H1 (cell line): ENCODE data around the gene SPOCK1. TPM values are rescaled to one million over a fixed set of nuclear protein-coding genes. Genes with fewer than 3 reads are reported as not detected.

Experiments
- CTCF ChIA-PET: fragments of 300-600 bp; sonication (Branson Sonifier 250); formaldehyde crosslinking; loops from one replicate; lab custom pipeline; 2021; ENCODE audit not compliant: partially characterized antibody; lab: Charles Lee
- POLR2A ChIA-PET: fragments of 300-600 bp; sonication (Branson Sonifier 250); formaldehyde crosslinking; loops from one replicate; lab custom pipeline; 2021; ENCODE audit warnings: inconsistent platforms; ENCODE audit not compliant: partially characterized antibody; lab: Charles Lee
- DNase-seq, 2 experiments: peaks; one replicate each; pipeline versions ENCODE4 v3.0.0 to v3.0.0-alpha.2; 2010 to 2022; ENCODE audit warnings: low spot score in 2 of 2, low read depth in 1 of 2, mixed read lengths in 1 of 2
- FAIRE-seq: peaks from 2 replicates; lab custom pipeline; 2011; peaks lifted over from hg19 to GRCh38; lab: Jason Lieb, UNC
- H2AFZ ChIP-seq: 2 replicates; pipeline ENCODE4 v1.8.1; 2012; ENCODE audit warnings: low read length, inconsistent platforms
- H2AK5ac ChIP-seq: 2 replicates; pipeline ENCODE4 v1.6.1; 2013; ENCODE audit warnings: low read depth, low read length
- H2BK120ac ChIP-seq: replicated peaks from 2 replicates; pipeline ENCODE3; 2013; ENCODE audit warnings: low read depth, low read length, inconsistent platforms
- H2BK12ac ChIP-seq: 2 replicates; pipeline ENCODE4 v1.6.1; 2013; ENCODE audit warnings: low read depth, low read length
- H2BK15ac ChIP-seq: 2 replicates; pipeline ENCODE4 v1.6.1; 2013; ENCODE audit warnings: low read length
- H2BK20ac ChIP-seq: 2 replicates; pipeline ENCODE4 v1.6.1; 2013; ENCODE audit warnings: low read length
- H2BK5ac ChIP-seq: 2 replicates; pipeline ENCODE4 v1.6.1; 2013; ENCODE audit warnings: low read depth, low read length
- H3K14ac ChIP-seq: 2 replicates; pipeline ENCODE4 v1.6.1; 2013; ENCODE audit warnings: inconsistent platforms; ENCODE audit not compliant: insufficient read length
- H3K18ac ChIP-seq: 2 replicates; pipeline ENCODE4 v1.6.1; 2013; ENCODE audit warnings: low read length; ENCODE audit errors: extremely low read depth
- H3K23ac ChIP-seq: 2 replicates; pipeline ENCODE4 v1.6.1; 2013; ENCODE audit warnings: inconsistent platforms; ENCODE audit not compliant: insufficient read length
- H3K23me2 ChIP-seq: 2 replicates; pipeline ENCODE4 v1.6.1; 2013; ENCODE audit warnings: low read depth, low read length
- H3K27ac ChIP-seq: 2 replicates; pipeline ENCODE4 v1.6.1; 2011; ENCODE audit warnings: low read depth, low read length, inconsistent platforms
- H3K27me3 ChIP-seq, 4 experiments: replicated peaks in 1 of 4; 1 replicate in 1 of 4; 2 replicates in 3 of 4; pipeline versions ENCODE4 v1.6.1 to v1.8.1; 2011 to 2013; ENCODE audit warnings: low read length in 3 of 4, mild to moderate bottlenecking in 3 of 4, inconsistent platforms in 2 of 4, mixed read lengths in 2 of 4, moderate library complexity in 1 of 4; ENCODE audit not compliant: control insufficient read depth in 3 of 4, insufficient read depth in 3 of 4; ENCODE audit errors: extremely low read depth in 1 of 4
- H3K36me3 ChIP-seq, 4 experiments: 2 replicates each; pipeline versions ENCODE4 v1.6.1 to v1.8.1; 2011 to 2013; ENCODE audit warnings: mild to moderate bottlenecking in 4 of 4, low read length in 3 of 4, moderate library complexity in 2 of 4, control low read depth in 1 of 4, inconsistent platforms in 1 of 4; ENCODE audit not compliant: insufficient read depth in 4 of 4, control insufficient read depth in 2 of 4
- H3K4ac ChIP-seq: replicated peaks from 2 replicates; pipeline ENCODE3; 2013; ENCODE audit warnings: low read length, low read depth, mixed read lengths, inconsistent platforms; ENCODE audit not compliant: insufficient read length
- H3K4me1 ChIP-seq, 4 experiments: replicated peaks in 1 of 4; 1 replicate in 1 of 4; 2 replicates in 3 of 4; pipeline versions ENCODE4 v1.6.1 to v1.8.1; 2011 to 2013; ENCODE audit warnings: low read length in 3 of 4, inconsistent platforms in 2 of 4, mixed read lengths in 1 of 4; ENCODE audit not compliant: insufficient read depth in 4 of 4, control insufficient read depth in 3 of 4
- H3K4me2 ChIP-seq, 2 experiments: 2 replicates each; pipeline versions ENCODE4 v1.6.1 to v1.8.1; 2011 to 2013; ENCODE audit warnings: low read depth in 2 of 2, low read length in 2 of 2, control low read depth in 1 of 2, inconsistent platforms in 1 of 2, mild to moderate bottlenecking in 1 of 2; ENCODE audit not compliant: insufficient read depth in 1 of 2
- H3K4me3 ChIP-seq, 4 experiments: fragments of 200-600, 300-600 bp in 1 of 4; sonication (generic), shearing (Covaris generic), sonication (Bioruptor Twin) in 1 of 4; 2 replicates each; pipeline versions ENCODE4 v1.5.1 to v1.8.1; 2011 to 2016; ENCODE audit warnings: low read length in 4 of 4, low read depth in 3 of 4, control low read depth in 2 of 4, inconsistent platforms in 2 of 4, mild to moderate bottlenecking in 2 of 4, mixed read lengths in 1 of 4, moderate library complexity in 1 of 4; ENCODE audit not compliant: insufficient read depth in 2 of 4; ENCODE audit errors: extremely low read depth in 1 of 4
- H3K56ac ChIP-seq: replicated peaks from 2 replicates; pipeline ENCODE3; 2013; ENCODE audit warnings: low read depth, mild to moderate bottlenecking, mixed read lengths, low read length, inconsistent platforms; ENCODE audit not compliant: insufficient read length
- H3K79me1 ChIP-seq: 2 replicates; pipeline ENCODE4 v1.6.1; 2013; ENCODE audit warnings: low read depth, low read length, control low read depth
- H3K79me2 ChIP-seq, 2 experiments: 2 replicates each; pipeline versions ENCODE4 v1.6.1 to v1.8.1; 2012 to 2013; ENCODE audit warnings: low read length in 2 of 2, mild to moderate bottlenecking in 2 of 2, inconsistent platforms in 1 of 2; ENCODE audit not compliant: insufficient read depth in 2 of 2, control insufficient read depth in 1 of 2
- H3K9ac ChIP-seq, 4 experiments: replicated peaks in 1 of 4; 1 replicate in 1 of 4; 2 replicates in 3 of 4; pipeline versions ENCODE4 v1.6.1 to v1.8.1; 2011 to 2013; ENCODE audit warnings: low read depth in 3 of 4, low read length in 3 of 4, control low read depth in 2 of 4, mild to moderate bottlenecking in 2 of 4, moderate library complexity in 2 of 4, inconsistent platforms in 1 of 4; ENCODE audit errors: extremely low read depth in 1 of 4
- H3K9me3 ChIP-seq, 2 experiments: 2 replicates each; pipeline versions ENCODE4 v1.6.1 to v1.8.1; 2012 to 2013; ENCODE audit warnings: mild to moderate bottlenecking in 2 of 2, moderate library complexity in 2 of 2, control low read depth in 1 of 2, inconsistent platforms in 1 of 2, low read depth in 1 of 2, low read length in 1 of 2, mixed read lengths in 1 of 2; ENCODE audit not compliant: insufficient read depth in 2 of 2
- H4K20me1 ChIP-seq, 2 experiments: replicated peaks in 1 of 2; 2 replicates each; pipeline versions ENCODE3 to v1.8.1; 2011 to 2013; ENCODE audit warnings: inconsistent platforms in 2 of 2, low read length in 2 of 2, mild to moderate bottlenecking in 1 of 2; ENCODE audit not compliant: insufficient read depth in 2 of 2, control insufficient read depth in 1 of 2
- H4K5ac ChIP-seq: 2 replicates; pipeline ENCODE4 v1.6.1; 2013; ENCODE audit warnings: low read length, low read depth, mixed read lengths, inconsistent platforms; ENCODE audit not compliant: insufficient read length
- H4K8ac ChIP-seq: 2 replicates; pipeline ENCODE4 v1.8.0; 2013; ENCODE audit warnings: mild to moderate bottlenecking, moderate library complexity, low read length, inconsistent platforms; ENCODE audit not compliant: insufficient read depth; ENCODE audit errors: extremely low read depth
- H4K91ac ChIP-seq: replicated peaks from 2 replicates; pipeline ENCODE3; 2013; ENCODE audit warnings: low read length, mixed read lengths, inconsistent platforms; ENCODE audit not compliant: insufficient read length
- CHD1 ChIP-seq: IDR thresholded peaks from 2 replicates; pipeline ENCODE4 v1.6.1; 2012; ENCODE audit warnings: low read depth, low read length, improper control_type of control experiment
- HDAC2 ChIP-seq, 2 experiments: fragments of 300-600 bp in 1 of 2; sonication (generic) in 1 of 2; IDR thresholded peaks; 2 replicates each; pipeline ENCODE4 v1.6.1; 2011 to 2012; ENCODE audit warnings: low read depth in 2 of 2, low read length in 2 of 2, mild to moderate bottlenecking in 2 of 2, moderate library complexity in 2 of 2, borderline replicate concordance in 1 of 2, inconsistent platforms in 1 of 2
- JUN ChIP-seq: IDR thresholded peaks from 2 replicates; pipeline ENCODE4 v1.6.1; 2011; ENCODE audit warnings: low read depth, mild to moderate bottlenecking, improper control_type of control experiment, low read length
- SP4 ChIP-seq: IDR thresholded peaks from 2 replicates; pipeline ENCODE4 v1.6.1; 2012; ENCODE audit warnings: low read length, inconsistent platforms
- WGBS, 2 experiments: shearing (Covaris generic) in 1 of 2; methylation state at CpG; one replicate each; pipeline versions ENCODE4 v1.1.6 to v1.1.7; 2013 to 2015; ENCODE audit warnings: low lambda C conversion rate in 2 of 2, mixed read lengths in 2 of 2, inconsistent platforms in 1 of 2, low coverage in 1 of 2, missing lambda C conversion rate in 1 of 2; ENCODE audit not compliant: insufficient replicate concordance in 2 of 2, insufficient coverage in 1 of 2, insufficient read length in 1 of 2; ENCODE audit errors: extremely low coverage in 1 of 2, missing lambda C conversion rate in 1 of 2; 5-methylcytosine and 5-hydroxymethylcytosine counted together
- polyA plus RNA-seq, 7 experiments: library from polyadenylated mRNA; depleted of rRNA in 3 of 7; stranded (reverse) in 5 of 7; unstranded in 2 of 7; fragments of >200 nt in 5 of 7; fragments of 200-250 nt in 2 of 7; gene quantifications; 1 replicate in 5 of 7; 2 replicates in 1 of 7; 4 replicates in 1 of 7; pipeline versions ENCODE4 v1.2.1 to v1.2.3, GENCODE V29; 2011 to 2013; ENCODE audit warnings: missing spikeins in 2 of 7, mixed read lengths in 2 of 7
- total RNA-seq: library from RNA; stranded (reverse); fragmentation: NEBNext Ultra II Directional; extraction: Animal tissue kit (Norgen Biotek cat#: 25700); gene quantifications from 2 replicates; pipeline ENCODE4 v1.2.1, GENCODE V29; 2021

Gene SPOCK1
- total and polyA plus RNA-seq, 2 of the 8 experiments (the other 6 are each of a cell fraction or from before 2014, with no cell fraction given) = 6.9 to 18.1 TPM

DNA sequence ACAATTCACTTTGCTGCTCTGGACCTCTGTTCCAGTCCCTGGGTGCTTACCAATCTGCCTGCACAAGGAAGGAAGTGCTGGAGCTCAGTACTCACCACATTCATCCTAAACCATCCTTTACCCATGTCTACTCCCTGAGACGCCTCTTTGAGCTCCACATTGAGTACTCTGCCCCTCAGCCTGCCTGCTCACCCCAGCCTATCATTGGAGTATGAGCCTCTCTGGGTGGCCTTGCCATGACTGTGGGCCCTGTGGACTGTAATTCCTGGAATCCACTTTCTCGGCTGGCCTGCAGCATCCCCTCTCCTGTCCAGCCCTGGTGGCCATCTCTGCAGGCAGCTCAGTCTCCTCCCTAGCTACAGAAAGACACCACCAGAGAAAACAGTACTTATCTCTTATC is 428.6 kb downstream of the SPOCK1 start:
- POLR2A ChIA-PET = no interaction called here
- H4K20me1 ChIP-seq = no peaks in the 10 kb centered on the region
- H3K23me2 ChIP-seq = no peaks in the 10 kb centered on the region
- no peak for TF ChIP-seq CHD1
- TF ChIP-seq JUN = no peak
- TF ChIP-seq SP4 = no peak
- no peak for TF ChIP-seq HDAC2 (IDR thresholded peaks at IDR 0.05; ENCODE audit: borderline replicate concordance in 1 of 2, low read depth in 2 of 2, low read length in 2 of 2)
- no peak overlapping the region for H4K91ac ChIP-seq
- no peak for FAIRE-seq
- no peak overlapping the region for H4K8ac ChIP-seq
- no peak overlapping the region for H3K18ac ChIP-seq
- H3K56ac ChIP-seq = no peak overlapping the region
- CTCF ChIA-PET = interaction anchor here (0.6 to 1.7 kb wide), 7 partner anchors 11 to 268 kb away, joined by 3 to 6 read pairs (median 3); no protein-coding TSS in a partner anchor
- H3K23ac ChIP-seq = no peak overlapping the region
- no peaks in the 10 kb centered on the region for H3K79me2 ChIP-seq
- no peak overlapping the region for H3K9ac ChIP-seq
- DNase-seq = no peak
- no peaks in the 10 kb centered on the region for H3K79me1 ChIP-seq
- H2AFZ ChIP-seq = no peak overlapping the region
- no peak overlapping the region for H3K4me2 ChIP-seq
- no peak overlapping the region for H2BK15ac ChIP-seq
- H2AK5ac ChIP-seq = no peak overlapping the region
- H2BK5ac ChIP-seq = no peak overlapping the region
- no peak overlapping the region for H4K5ac ChIP-seq
- no peaks in the 10 kb centered on the region for H3K9me3 ChIP-seq
- 91% methylated on average over 2 of the region's 2 CpGs; no CpG with 5 or more reads in 1 of the 2 experiments for WGBS, 2 experiments
- peaks cover 0 to 4% (median 0%) of the 10 kb centered on the region in 4 experiments; a peak in 3 of 7 replicates for H3K4me1 ChIP-seq
- H3K27me3 ChIP-seq = no peaks in the 10 kb centered on the region
- H2BK20ac ChIP-seq = no peak overlapping the region
- H3K4ac ChIP-seq = no peak overlapping the region
- H2BK12ac ChIP-seq = no peak overlapping the region
- H3K14ac ChIP-seq = no peak overlapping the region
- H3K36me3 ChIP-seq = no peaks in the 10 kb centered on the region
- H2BK120ac ChIP-seq = no peak overlapping the region
- no peak overlapping the region for H3K27ac ChIP-seq
- H3K4me3 ChIP-seq = no peak overlapping the region
